Omental fat pad (tissue), 4 donors: ENCODE data around the gene SORCS1. TPM values are rescaled to one million over a fixed set of nuclear protein-coding genes. Genes with fewer than 3 reads are reported as not detected.

ENCODE experiments used
- ATAC-seq: fragments of 150-250 bp; one replicate; pipeline ENCODE4 v1.9.1; 2016; ENCODE audit warnings: mild to moderate bottlenecking, moderate library complexity; ENCODE audit not compliant: low FRiP score
- DNase-seq: peaks from one replicate; pipeline ENCODE4 v3.0.0-alpha.2; 2019; ENCODE audit warnings: low spot score
- CTCF ChIP-seq, 3 donors: fragments of 450-650 bp; IDR thresholded peaks; one replicate each; pipeline ENCODE4 v1.5.1; 2016 to 2017; ENCODE audit warnings: antibody characterized with exemption in 3 of 3, mild to moderate bottlenecking in 3 of 3, moderate library complexity in 2 of 3
- total RNA-seq, 4 donors: library from RNA; depleted of rRNA; stranded (reverse); fragments of >200 nt; gene quantifications; one replicate each; pipeline ENCODE4 v1.1.0, GENCODE V29; 2016

Gene SORCS1
- total RNA-seq, 4 donors from 2014 or later: 0.09 to 1.3 (median 0.37) TPM

- no peak for TF ChIP-seq CTCF (IDR thresholded peaks at IDR 0.05)
- DNase-seq (no peak), ATAC-seq (no peak)
Observed at GRCh38 chr10:106741006-106741530, 423.4 kb downstream of the SORCS1 start.

DNA sequence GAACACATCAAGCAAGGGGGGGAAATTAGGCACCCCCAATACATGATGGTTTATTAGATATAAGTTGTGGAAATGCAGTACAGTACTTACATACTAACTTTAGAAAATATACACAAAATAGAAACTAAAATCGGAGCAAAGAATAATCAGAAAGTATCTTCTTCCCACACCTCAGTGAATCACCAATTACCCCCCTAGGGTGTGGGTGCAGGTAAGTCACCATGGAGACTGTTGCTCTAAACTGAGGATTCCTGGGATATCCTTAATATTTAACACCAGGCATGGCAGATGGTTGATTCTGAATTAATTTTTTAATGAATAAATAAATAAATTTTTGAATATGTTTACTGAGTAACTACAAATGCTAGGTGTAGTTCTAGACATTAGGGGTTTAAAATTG is 424.4 kb downstream of the SORCS1 start:
- no peak for TF ChIP-seq CTCF (IDR thresholded peaks at IDR 0.05)
- DNase-seq (no peak), ATAC-seq (no peak)

- ATAC-seq (no peak), DNase-seq (no peak)
- TF ChIP-seq CTCF (IDR thresholded peaks at IDR 0.05): no peak
Observed at GRCh38 chr10:106734220-106734619, 430.3 kb downstream of the SORCS1 start.

DNA sequence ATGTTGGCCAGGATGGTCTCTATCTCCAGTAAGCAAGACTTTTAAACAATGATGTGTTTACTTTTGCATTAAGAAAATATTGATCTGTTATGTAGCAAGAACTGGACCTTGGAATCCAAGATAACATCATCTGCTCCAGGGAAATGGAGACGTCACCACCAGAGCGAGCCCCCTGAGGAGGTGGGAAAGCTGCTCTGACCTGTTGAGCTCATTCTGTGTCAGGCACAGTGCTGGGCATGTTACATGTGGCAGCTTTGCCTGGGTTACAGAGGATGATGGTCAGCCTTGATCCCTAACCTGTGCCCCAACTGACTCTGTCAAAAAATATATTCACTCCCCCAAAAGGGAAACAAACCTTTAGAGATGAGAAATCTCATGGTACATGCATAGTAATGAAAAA is 436.3 kb downstream of the SORCS1 start:
- ATAC-seq (no peak), DNase-seq (no peak)
- TF ChIP-seq CTCF (IDR thresholded peaks at IDR 0.05): no peak

DNA sequence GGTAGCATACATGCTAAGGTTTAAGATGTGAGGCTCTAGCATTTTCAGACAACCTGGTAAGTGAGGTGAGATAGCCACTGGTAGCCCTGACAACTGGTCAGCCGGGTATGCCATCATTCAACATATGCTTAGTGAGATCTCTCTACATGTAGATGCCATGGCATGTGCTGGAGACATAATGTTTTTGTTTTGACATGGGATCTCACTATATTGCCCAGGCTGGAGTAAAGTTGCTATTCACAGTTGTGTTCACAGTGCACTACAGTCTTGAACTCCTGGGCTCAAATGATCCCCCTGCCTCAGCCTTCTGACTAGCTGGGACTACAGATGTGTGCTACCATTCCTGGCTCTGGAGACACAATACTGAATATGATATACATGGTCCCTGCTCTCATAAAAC is 437.3 kb downstream of the SORCS1 start:
- no peak for TF ChIP-seq CTCF (IDR thresholded peaks at IDR 0.05)
- ATAC-seq (no peak), DNase-seq (no peak)

DNA sequence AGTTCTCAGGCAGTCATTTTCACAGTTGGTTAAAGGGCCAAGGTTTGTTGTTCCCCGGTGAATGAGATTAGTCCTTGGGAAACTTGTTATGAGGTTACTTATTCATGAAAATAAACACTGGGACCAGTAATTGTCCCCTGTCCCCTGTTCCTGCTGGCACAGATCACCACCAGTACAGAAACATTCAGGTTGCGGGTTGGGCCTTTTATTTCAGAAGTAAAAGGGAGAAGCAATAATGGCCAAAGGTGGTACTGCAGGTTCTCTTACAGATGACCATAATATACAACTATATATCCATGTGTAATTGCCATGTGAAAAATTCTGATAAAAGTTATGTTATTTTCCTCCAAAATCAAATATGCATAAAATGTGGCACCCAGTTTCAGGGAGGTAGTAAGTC is 442.0 kb downstream of the SORCS1 start:
- no peak for TF ChIP-seq CTCF (IDR thresholded peaks at IDR 0.05)
- no peak for ATAC-seq
- DNase-seq: no peak

DNA sequence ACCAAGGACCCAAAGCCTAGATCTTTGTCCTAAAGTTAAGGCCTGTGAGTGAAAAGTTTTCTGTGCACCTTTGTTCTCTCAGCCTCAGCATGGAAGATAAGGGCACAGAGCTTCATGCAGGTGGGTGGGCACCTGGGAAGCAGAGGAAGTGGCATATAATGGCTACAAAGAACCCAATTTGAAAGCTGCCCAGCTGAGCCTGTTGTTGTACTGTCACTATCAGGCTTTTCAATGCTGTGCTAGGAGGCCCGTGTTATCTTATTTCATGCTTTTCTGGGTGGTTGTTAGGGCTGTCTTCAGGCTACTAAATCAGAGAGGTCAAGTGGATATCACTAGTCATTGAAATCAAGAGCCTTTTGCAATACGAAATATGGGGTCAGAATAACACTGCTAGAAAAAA is 443.8 kb downstream of the SORCS1 start:
- ATAC-seq: no peak
- no peak for DNase-seq
- no peak for TF ChIP-seq CTCF (IDR thresholded peaks at IDR 0.05)
